Hepatocyte (in vitro differentiated cells): ENCODE measurements around the gene REXO5. TPM values are rescaled to one million over a fixed set of nuclear protein-coding genes. Genes with fewer than 3 reads are reported as not detected.

ENCODE experiments used
- DNase-seq: peaks from one replicate; pipeline ENCODE4 v3.0.0-alpha.2; 2016; ENCODE audit warnings: low spot score
- H2AFZ ChIP-seq: fragments of 200-600 bp; sonication (generic); 2 replicates; pipeline ENCODE4 v1.6.0; 2016; ENCODE audit warnings: antibody characterized with exemption, mild to moderate bottlenecking
- H3K27ac ChIP-seq: fragments of 200-600 bp; sonication (generic); 2 replicates; pipeline ENCODE4 v1.5.1; 2016; ENCODE audit warnings: mild to moderate bottlenecking
- H3K27me3 ChIP-seq: fragments of 200-600 bp; sonication (generic); 2 replicates; pipeline ENCODE4 v1.6.1; 2016
- H3K36me3 ChIP-seq: fragments of 200-600 bp; sonication (generic); replicated peaks from 2 replicates; pipeline ENCODE4 v1.5.1; 2016; ENCODE audit warnings: low read depth; ENCODE audit not compliant: insufficient read depth
- H3K4me1 ChIP-seq: fragments of 200-600 bp; sonication (generic); 2 replicates; pipeline ENCODE4 v1.5.1; 2016; ENCODE audit warnings: mild to moderate bottlenecking, moderate library complexity; ENCODE audit not compliant: insufficient read depth
- H3K4me2 ChIP-seq: fragments of 200-600 bp; sonication (generic); 2 replicates; pipeline ENCODE4 v1.6.0; 2016
- H3K4me3 ChIP-seq: fragments of 200-600 bp; sonication (generic); 2 replicates; pipeline ENCODE4 v1.5.1; 2016; ENCODE audit warnings: mild to moderate bottlenecking
- H3K79me2 ChIP-seq: fragments of 200-600 bp; sonication (generic); 2 replicates; pipeline ENCODE4 v1.6.0; 2017; ENCODE audit warnings: mild to moderate bottlenecking
- H3K9me2 ChIP-seq: fragments of 200-600 bp; sonication (generic); replicated peaks from 2 replicates; pipeline ENCODE4 v1.6.0; 2017; ENCODE audit warnings: mild to moderate bottlenecking; ENCODE audit not compliant: insufficient read depth
- H3K9me3 ChIP-seq: fragments of 200-600 bp; sonication (generic); 2 replicates; pipeline ENCODE4 v1.5.1; 2016; ENCODE audit warnings: low read depth, mild to moderate bottlenecking
- H4K20me1 ChIP-seq: fragments of 200-600 bp; sonication (generic); 2 replicates; pipeline ENCODE4 v1.6.0; 2016; ENCODE audit warnings: mild to moderate bottlenecking; ENCODE audit not compliant: insufficient read depth, poor library complexity, severe bottlenecking
- EZH2 ChIP-seq: fragments of 200-600 bp; sonication (generic); IDR thresholded peaks from 2 replicates; pipeline ENCODE4 v1.6.1; 2016; ENCODE audit warnings: antibody characterized with exemption, mild to moderate bottlenecking, borderline replicate concordance
- EZH2phosphoT487 ChIP-seq: fragments of 200-600 bp; sonication (generic); IDR thresholded peaks from one replicate; pipeline ENCODE4 v1.6.1; 2018; ENCODE audit warnings: antibody characterized with exemption, mild to moderate bottlenecking, low read depth, moderate library complexity; ENCODE audit not compliant: unreplicated experiment, severe bottlenecking
- WGBS: methylation state at CpG from one replicate; pipeline ENCODE4 v1.1.6; 2016; ENCODE audit warnings: low lambda C conversion rate; ENCODE audit errors: missing lambda C conversion rate; 5-methylcytosine and 5-hydroxymethylcytosine counted together
- polyA plus RNA-seq: library from polyadenylated mRNA; unstranded; fragments of >200 nt; fragmentation: Nextera tagmentation; extraction: Ambion mirVana; gene quantifications from 2 replicates; pipeline ENCODE4 v1.2.1, GENCODE V29; 2016
- total RNA-seq: library from RNA; depleted of rRNA; stranded (reverse); fragments of >200 nt; gene quantifications from 2 replicates; pipeline ENCODE4 v1.2.3, GENCODE V29; 2014
- TF ChIP-seq, protein P1 (sequence below): fragments of 200-600 bp; sonication (generic); IDR thresholded peaks from 2 replicates; pipeline ENCODE4 v1.5.1; 2016; ENCODE audit warnings: antibody characterized with exemption, mild to moderate bottlenecking; ENCODE audit not compliant: poor library complexity

REXO5 gene
- total and polyA plus RNA-seq, 2 experiments from 2014 or later: 3.5 to 3.6 TPM

GRCh38 chr16:20870122-20870820, 63.9 kb downstream of the REXO5 start:
- Histone ChIP-seq H2AFZ (no peak overlapping the region), H3K36me3 (no peaks in the 10 kb centered on the region), H3K27ac (no peak overlapping the region), H3K9me3 (no peaks in the 10 kb centered on the region), H3K4me3 (no peak overlapping the region), H4K20me1 (peaks cover 57% of the 10 kb centered on the region), H3K9me2 (no peaks in the 10 kb centered on the region), H3K27me3 (no peaks in the 10 kb centered on the region), H3K4me1 (peaks cover 51% of the 10 kb centered on the region), H3K4me2 (no peak overlapping the region), H3K79me2 (peaks cover 94% of the 10 kb centered on the region)
- no peak for TF ChIP-seq EZH2
- WGBS: 66% methylated on average over 2 of the region's 2 CpGs
- no peak for DNase-seq

DNA sequence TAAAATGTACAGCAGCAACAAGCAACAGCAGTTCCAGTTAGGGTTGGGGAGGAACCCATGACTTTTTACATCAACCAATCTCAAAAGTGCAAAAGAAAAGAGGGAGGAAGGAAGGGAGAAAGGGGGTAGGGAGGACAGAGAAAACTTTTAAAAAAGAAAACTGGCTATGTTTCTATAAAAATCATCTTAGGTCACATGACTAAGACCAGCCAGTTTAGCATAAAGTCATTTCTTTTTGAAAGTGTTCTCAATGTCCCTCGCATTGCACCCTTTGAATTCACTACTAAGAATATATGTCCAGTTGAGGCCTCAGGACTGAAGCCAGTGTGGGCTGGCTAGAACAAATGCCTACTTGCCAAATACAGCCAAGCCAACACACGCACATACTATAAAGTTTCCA, 64.9 kb downstream of the REXO5 start:
- no peaks in the 10 kb centered on the region for H3K36me3 ChIP-seq
- peaks cover 44% of the 10 kb centered on the region for H3K4me1 ChIP-seq
- no peaks in the 10 kb centered on the region for H3K9me3 ChIP-seq
- TF ChIP-seq, protein P1, sequence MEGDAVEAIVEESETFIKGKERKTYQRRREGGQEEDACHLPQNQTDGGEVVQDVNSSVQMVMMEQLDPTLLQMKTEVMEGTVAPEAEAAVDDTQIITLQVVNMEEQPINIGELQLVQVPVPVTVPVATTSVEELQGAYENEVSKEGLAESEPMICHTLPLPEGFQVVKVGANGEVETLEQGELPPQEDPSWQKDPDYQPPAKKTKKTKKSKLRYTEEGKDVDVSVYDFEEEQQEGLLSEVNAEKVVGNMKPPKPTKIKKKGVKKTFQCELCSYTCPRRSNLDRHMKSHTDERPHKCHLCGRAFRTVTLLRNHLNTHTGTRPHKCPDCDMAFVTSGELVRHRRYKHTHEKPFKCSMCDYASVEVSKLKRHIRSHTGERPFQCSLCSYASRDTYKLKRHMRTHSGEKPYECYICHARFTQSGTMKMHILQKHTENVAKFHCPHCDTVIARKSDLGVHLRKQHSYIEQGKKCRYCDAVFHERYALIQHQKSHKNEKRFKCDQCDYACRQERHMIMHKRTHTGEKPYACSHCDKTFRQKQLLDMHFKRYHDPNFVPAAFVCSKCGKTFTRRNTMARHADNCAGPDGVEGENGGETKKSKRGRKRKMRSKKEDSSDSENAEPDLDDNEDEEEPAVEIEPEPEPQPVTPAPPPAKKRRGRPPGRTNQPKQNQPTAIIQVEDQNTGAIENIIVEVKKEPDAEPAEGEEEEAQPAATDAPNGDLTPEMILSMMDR: no peak
- TF ChIP-seq EZH2phosphoT487 (no peak), EZH2 (no peak)
- H4K20me1 ChIP-seq: peaks cover 57% of the 10 kb centered on the region
- no peak overlapping the region for H3K4me2 ChIP-seq
- 61% methylated on average over 2 of the region's 2 CpGs for WGBS
- H3K9me2 ChIP-seq: no peaks in the 10 kb centered on the region
- no peak overlapping the region for H3K4me3 ChIP-seq
- H3K27ac ChIP-seq: no peak overlapping the region
- H3K27me3 ChIP-seq: no peaks in the 10 kb centered on the region
- no peak overlapping the region for H2AFZ ChIP-seq
- peaks cover 100% of the 10 kb centered on the region for H3K79me2 ChIP-seq
- DNase-seq: no peak

- no peak for TF ChIP-seq EZH2phosphoT487
- no peak for TF ChIP-seq EZH2
- Histone ChIP-seq H4K20me1 (peaks cover 50% of the 10 kb centered on the region), H2AFZ (no peak overlapping the region), H3K27ac (peak overlapping the region; percentile 45), H3K9me2 (no peaks in the 10 kb centered on the region), H3K4me1 (peaks cover 38% of the 10 kb centered on the region), H3K27me3 (no peaks in the 10 kb centered on the region), H3K9me3 (no peaks in the 10 kb centered on the region), H3K79me2 (peaks cover 100% of the 10 kb centered on the region), H3K4me3 (no peak overlapping the region), H3K36me3 (no peaks in the 10 kb centered on the region), H3K4me2 (peak overlapping the region; percentile 31)
- WGBS: 58% methylated on average over 9 of the region's 9 CpGs
- no peak for DNase-seq
These were observed 65.9 kb downstream of the REXO5 start for GRCh38 chr16:20871941-20872815.

DNA sequence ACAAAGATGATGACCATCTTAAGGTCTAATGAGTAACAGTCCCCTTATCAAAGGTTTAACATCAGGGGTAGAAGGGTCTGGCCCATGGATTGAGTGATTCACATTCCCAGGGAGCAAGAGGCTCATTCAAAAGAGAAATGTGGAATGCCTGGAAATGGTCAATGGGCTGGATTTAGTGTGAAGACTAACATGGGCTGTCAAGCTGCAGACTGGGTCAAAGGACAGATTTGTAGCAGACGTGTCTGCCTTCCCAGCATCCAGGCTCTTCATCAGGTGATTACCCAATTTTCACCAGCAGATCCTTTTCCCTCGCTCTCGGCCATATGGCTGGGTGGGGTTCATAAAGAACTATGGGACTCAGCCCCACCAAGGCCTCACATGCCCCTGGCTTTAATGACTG, 67.0 kb downstream of the REXO5 start:
- TF ChIP-seq EZH2phosphoT487: no peak
- TF ChIP-seq, protein P1: no peak
- no peak for TF ChIP-seq EZH2
- no peaks in the 10 kb centered on the region for H3K9me2 ChIP-seq
- 77% methylated on average over 3 of the region's 3 CpGs for WGBS
- H3K27me3 ChIP-seq: no peaks in the 10 kb centered on the region
- no peaks in the 10 kb centered on the region for H3K36me3 ChIP-seq
- H2AFZ ChIP-seq: no peak overlapping the region
- peaks cover 48% of the 10 kb centered on the region for H3K4me1 ChIP-seq
- H3K27ac ChIP-seq: peak overlapping the region; percentile 45
- no peaks in the 10 kb centered on the region for H3K9me3 ChIP-seq
- H3K4me3 ChIP-seq: no peak overlapping the region
- H3K4me2 ChIP-seq: no peak overlapping the region
- H3K79me2 ChIP-seq: peaks cover 100% of the 10 kb centered on the region
- peaks cover 53% of the 10 kb centered on the region for H4K20me1 ChIP-seq
- DNase-seq: no peak
